HG02571 (cell line): ENCODE results near the gene RAB20.
"Not testable (repeated sequence)": the region's sequence is repeated elsewhere in the genome, so short reads cannot be mapped to it uniquely, and the experiment has no call there.

Experiments used
- ATAC-seq: cut with Tn5 transposase; IDR thresholded peaks from one replicate; pipeline ENCODE4 v1.9.1; 2021; ENCODE audit warnings: mild to moderate bottlenecking, moderate library complexity; ENCODE audit not compliant: unreplicated experiment

The RAB20 gene

DNA sequence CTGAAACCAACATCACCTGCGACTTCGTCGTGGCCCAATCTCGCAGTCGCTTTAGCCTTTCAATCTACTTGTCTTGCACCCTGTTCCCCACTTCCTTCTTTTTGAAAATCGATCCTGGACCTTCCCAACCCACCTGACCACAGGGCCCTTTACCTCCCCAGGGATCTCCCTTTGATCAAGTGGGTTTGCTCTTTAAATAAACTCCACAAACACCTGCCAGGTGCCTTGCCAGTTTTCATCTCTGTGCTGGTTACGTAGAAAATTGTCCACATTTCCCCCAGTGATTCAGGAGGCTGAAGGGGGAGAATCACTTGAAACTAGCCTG lies 14.5 kb upstream of the RAB20 start:
- no peak for ATAC-seq

DNA sequence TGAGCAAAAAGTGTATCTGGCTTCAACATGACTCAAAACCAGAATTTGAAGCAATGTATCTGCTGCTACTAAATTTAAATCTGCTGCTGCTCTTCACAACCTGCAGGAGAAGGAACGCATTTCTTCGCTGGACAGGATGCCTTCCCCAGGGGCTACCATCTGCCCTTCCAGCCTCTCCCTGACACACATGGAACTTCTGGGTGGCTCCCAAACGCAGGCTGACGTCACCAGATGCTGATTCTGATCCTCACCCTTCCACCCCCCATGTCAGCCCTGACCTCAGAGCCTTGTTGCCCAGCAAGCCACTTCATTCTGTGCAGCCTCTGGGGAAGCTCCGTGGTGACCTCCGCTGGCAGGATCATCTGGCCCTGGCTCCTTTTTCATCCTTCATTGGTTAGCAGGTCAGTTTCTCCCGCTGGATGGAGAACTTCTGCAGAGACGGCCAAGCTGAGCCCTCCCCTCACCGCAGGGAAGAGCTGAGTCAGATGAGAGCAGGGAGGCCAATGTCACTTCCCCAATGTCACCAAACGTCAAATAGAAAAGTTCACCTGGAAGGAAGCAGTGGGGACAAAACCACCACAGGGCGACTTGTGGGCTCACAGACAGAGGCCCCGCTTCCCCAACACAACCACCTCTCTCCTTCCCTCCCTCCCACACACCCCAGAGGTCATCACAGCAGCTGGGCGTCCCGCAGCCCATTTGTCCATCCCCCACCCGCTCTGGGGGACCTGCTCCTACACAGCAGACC lies 14.0 kb upstream of the RAB20 start:
- ATAC-seq = peak; percentile 83

GRCh38 chr13:110574161-110574560 lies 12.6 kb upstream of the RAB20 start:
- no peak for ATAC-seq

- no peak for ATAC-seq
These were observed 11.2 kb upstream of the RAB20 start for GRCh38 chr13:110572778-110573118.

GRCh38 chr13:110571896-110572777 lies 10.6 kb upstream of the RAB20 start:
- ATAC-seq = no peak

- ATAC-seq = no peak
These were observed 9.4 kb upstream of the RAB20 start for GRCh38 chr13:110570886-110571285.

DNA sequence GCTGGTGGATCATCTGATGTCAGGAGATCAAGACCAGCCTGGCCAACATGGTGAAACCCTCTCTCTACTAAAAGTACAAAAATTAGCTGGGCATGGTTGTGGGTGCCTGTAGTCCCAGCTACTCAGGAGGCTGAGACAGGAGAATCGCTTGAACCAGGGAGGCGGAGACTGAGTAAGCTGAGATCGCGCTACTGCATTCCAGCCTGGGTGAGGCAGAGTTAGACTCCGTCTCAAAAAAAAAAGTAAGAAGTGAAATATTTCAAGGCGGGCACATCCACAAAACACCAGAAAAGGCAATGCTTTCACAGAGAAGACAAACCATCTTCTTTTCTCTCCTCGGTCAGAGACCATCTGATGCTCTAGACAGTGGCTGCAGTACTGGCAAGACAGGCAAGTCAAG lies 8.4 kb upstream of the RAB20 start:
- not testable (repeated sequence) for ATAC-seq

DNA sequence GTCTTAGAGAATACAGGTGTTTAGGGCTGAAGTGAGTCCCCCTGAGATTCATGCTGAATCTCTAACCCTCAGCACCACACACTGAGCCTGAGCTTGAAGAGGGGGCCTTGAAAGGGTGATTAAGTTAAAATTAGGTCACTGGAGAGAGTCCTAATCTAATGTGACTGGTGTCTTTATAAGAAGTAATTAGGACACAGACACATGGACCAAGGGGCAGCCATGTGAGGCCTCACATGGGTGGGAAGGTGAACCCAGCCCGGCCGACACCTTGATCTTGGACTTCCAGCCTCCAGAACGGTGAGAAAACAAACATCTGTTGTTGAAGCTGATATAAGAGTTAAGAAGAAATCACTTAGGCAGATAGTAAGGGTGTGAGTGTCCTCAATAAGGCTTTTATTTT lies 7.1 kb upstream of the RAB20 start:
- ATAC-seq = no peak

DNA sequence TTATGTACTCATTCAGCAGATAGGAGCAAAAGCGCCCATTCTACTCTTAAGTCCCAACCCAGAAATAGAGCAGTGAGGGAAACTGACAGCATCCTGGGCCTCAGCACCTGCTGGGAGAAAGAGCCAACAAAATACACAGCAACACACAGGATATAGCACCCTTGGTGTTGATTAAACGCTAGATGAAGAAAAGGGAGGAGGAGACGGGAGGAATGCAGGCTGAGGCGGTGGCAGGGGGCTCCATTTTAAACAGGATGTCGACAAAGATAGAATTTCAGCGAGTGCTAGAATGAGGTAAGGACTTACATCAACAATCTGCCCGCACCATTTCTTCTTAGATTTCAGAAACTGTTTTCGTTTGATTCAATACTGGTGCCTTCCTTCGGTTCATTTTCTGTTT lies 4.6 kb upstream of the RAB20 start:
- ATAC-seq = no peak

GRCh38 chr13:110565296-110565695 lies 3.8 kb upstream of the RAB20 start:
- ATAC-seq = no peak

DNA sequence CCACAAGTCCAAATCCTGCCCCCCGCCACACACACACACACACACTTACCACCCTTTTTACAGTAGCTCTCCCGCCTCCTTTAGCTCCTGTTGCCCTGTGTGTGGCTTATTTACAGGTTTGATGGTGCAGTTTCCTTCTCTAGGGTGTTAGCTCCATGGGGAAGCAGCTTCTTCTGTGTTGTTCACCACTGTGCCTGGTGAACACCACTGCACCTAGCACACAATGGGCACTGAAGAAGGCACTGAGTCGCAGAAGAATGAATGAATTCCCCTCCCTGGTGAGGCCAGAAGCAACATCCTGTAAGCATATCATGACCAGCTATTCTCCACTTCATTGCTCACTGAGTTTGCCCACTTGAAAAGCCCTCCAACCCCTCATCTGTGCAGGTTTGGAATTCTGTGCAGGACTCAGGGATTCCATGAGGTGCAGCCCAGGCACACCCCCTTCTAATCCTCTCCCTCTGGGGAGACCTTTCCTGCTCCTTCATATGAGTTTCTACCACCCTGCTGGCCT lies 3.0 kb upstream of the RAB20 start:
- no peak for ATAC-seq

DNA sequence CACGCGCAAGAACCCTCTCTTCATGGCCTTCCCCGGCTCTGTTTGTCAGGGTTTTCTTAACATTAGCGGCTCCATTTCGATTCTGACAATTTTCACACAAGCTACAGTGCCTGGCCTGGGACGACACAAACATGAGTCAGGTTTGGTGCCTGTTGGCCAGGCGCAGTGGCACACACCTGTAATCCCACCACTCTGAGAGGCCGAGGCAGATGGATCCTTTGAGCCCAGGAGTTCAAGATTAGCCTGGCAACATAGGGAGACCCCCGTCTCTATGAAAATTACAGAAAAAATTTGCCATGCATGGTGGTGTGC lies 1.9 kb upstream of the RAB20 start:
- ATAC-seq = no peak

- ATAC-seq = no peak
These were observed 1.4 kb upstream of the RAB20 start for GRCh38 chr13:110562696-110563462.

- ATAC-seq = no peak
These were observed 595 bp upstream of the RAB20 start for GRCh38 chr13:110562036-110562597.

DNA sequence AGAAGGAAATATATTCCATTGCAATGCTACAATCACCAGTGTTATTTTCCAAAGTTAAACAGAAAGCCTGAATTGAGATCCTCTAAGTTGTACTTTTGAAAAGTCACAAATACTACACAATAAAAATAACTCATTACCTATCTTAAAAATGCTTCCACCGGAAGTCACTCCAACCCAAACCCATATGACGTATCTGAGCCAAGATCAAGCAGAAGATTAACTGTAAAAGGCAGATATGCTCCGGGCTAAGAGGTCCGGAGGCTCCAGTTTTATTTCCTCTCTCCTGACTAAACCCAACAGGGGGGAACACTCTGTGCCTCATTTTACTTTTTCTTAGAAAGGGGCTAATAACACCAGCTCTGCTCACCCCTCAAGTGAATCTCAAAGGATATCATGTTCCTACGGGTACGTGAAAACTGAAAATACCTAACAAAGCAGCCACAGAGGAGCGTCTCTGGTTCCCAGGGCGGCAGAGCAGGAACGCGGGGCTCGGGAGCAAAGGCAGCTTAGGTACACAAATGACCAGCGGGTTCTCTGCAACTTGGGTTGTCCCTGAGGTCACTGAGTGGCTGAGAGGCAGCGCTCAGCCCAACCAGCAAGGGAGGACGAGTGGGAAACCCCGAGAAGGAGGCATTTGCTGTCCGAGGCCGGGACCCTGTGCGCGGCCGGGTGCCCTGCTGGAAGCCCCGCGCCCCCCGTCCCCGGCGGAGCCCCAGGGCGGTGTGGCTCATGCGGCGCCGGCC lies 750 bp downstream of the RAB20 start:
- ATAC-seq = peak; percentile 23

DNA sequence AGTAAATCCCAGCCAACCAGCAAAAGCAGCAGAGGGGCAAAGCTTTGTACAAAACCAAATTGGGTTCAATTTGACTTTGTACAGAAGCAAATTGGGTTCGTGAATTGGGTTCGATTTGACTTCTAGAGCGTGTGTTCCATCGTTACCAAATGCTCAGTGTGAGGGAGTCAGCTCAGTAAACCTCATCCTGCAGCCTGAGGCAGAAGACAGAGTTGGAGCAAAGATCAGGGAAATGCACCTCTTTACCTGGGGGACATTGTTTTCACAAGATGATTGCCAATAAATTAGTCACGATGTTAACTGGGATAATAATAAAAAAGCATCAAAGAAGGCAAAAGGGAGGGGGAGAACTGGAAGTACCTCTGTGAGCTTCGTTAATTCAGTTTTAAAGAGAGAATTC lies 1.5 kb downstream of the RAB20 start:
- no peak for ATAC-seq

DNA sequence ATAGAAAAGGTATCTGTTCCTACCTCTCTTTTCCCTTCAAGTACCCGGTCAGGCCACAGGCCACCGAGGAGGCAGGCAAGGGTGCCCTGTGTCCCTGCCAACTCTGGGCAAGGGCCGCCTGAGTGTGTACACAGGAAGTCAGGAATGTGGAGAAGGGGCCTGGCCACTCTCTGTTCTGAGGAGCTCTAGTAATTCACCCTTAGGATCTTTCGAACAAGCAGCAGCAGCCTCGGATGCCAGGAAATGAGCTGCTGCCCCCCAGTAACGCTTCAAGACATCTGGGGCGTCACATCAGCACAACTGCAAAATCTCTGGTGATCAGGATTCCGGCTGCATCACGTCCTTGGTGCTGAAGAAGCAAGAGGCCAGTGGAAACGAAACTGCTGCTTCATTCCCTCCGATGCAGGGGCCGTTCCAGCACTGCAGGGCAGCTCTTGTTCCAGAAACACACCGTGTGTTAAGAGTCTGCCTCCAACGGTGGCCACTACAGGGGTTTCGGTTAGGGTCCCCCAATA lies 2.0 kb downstream of the RAB20 start:
- ATAC-seq = no peak

DNA sequence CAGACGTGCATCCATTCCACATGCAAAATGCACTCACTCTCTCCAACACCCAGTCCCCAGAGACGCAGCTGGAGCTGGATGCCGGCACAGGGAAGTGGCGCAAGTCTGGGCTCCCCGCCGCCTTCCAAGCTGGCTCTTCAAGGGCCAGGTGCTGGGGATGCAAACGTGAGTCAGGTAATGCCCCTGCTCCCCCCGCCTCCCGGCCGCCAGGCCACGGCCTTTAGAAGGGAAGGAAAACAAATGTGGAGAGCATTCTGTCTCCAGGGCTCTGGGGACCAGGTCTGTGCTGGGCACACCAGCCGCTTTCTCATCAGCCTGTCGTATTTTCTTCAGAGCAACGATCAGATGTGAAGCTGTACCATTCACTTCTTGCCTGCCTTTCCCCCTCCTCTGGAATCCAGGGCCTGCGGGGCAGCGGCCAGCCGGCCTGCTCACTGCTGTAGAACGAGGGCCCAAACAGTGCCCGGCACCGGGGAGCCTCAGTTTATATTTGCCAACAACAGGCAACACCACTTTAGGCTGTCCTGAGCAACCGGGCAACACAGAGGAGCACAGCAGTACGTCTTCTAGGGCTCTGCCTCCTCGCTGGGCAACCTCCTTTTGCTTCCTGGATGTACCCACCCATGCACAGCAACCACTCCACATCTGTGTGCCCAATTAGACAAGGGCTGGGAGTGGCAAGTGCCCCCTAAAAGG lies 3.8 kb downstream of the RAB20 start:
- ATAC-seq = no peak

- no peak for ATAC-seq
These were observed 4.4 kb downstream of the RAB20 start for GRCh38 chr13:110557082-110557481.

- no peak for ATAC-seq
These were observed 5.3 kb downstream of the RAB20 start for GRCh38 chr13:110556224-110556606.
